Memory B cell (primary cell): Measurements from ENCODE around the gene GATAD2A.

Source experiments
- ATAC-seq: fragments of 150-1000 bp; cut with Tn5 transposase; 2 replicates; pipeline ENCODE4 v1.10.0; 2021; ENCODE audit warnings: low read depth, mild to moderate bottlenecking, moderate library complexity
- DNase-seq, 2 donors: peaks; one replicate each; pipeline ENCODE4 v3.0.0; 2022; ENCODE audit warnings: low spot score in 2 of 2
- H3K27ac Mint-ChIP-seq: one replicate; pipeline ENCODE4 v1.8.0; 2022; ENCODE audit warnings: mild to moderate bottlenecking, moderate library complexity, mixed read lengths
- H3K27me3 Mint-ChIP-seq: one replicate; pipeline ENCODE4 v1.8.0; 2022; ENCODE audit warnings: mixed read lengths
- H3K36me3 Mint-ChIP-seq: one replicate; pipeline ENCODE4 v1.8.0; 2022; ENCODE audit warnings: mild to moderate bottlenecking, mixed read lengths
- H3K4me1 Mint-ChIP-seq: one replicate; pipeline ENCODE4 v1.8.0; 2022; ENCODE audit warnings: mixed read lengths
- H3K4me3 Mint-ChIP-seq: one replicate; pipeline ENCODE4 v1.8.0; 2022; ENCODE audit warnings: mild to moderate bottlenecking, moderate library complexity, mixed read lengths
- H3K9me3 Mint-ChIP-seq: one replicate; pipeline ENCODE4 v1.8.0; 2022; ENCODE audit warnings: mixed read lengths

Gene GATAD2A

DNA sequence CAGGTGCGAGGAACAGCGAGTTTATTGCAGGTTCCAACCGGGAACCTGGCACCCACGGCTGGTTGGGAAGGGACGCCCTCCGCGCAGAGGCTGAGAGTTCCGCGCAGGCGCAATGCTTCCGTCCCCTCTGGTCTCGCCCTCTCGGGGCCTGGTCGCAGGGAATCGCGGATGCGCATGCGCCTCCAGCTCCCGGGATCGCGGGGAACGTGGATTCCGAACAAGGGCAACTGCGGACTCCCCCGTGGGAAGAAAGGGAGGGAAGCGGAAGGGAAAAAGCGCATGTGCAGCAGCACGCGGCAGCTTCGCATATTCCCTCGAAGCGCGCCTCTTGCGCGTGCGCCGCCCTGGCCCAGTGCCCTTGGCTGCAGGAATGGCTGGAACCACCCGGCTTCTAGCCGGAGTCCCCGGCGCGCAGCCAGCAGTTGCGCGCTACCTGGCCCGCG is 108.8 kb downstream of the GATAD2A start:
- ATAC-seq (no peak), DNase-seq (no peak)
- Mint-ChIP-seq H3K36me3 (peaks cover 2% of the 10 kb centered on the region), H3K4me1 (peaks cover 5% of the 10 kb centered on the region), H3K4me3 (peak overlapping the region; percentile 62), H3K27me3 (no peaks in the 10 kb centered on the region), H3K9me3 (no peaks in the 10 kb centered on the region), H3K27ac (no peak overlapping the region)

DNA sequence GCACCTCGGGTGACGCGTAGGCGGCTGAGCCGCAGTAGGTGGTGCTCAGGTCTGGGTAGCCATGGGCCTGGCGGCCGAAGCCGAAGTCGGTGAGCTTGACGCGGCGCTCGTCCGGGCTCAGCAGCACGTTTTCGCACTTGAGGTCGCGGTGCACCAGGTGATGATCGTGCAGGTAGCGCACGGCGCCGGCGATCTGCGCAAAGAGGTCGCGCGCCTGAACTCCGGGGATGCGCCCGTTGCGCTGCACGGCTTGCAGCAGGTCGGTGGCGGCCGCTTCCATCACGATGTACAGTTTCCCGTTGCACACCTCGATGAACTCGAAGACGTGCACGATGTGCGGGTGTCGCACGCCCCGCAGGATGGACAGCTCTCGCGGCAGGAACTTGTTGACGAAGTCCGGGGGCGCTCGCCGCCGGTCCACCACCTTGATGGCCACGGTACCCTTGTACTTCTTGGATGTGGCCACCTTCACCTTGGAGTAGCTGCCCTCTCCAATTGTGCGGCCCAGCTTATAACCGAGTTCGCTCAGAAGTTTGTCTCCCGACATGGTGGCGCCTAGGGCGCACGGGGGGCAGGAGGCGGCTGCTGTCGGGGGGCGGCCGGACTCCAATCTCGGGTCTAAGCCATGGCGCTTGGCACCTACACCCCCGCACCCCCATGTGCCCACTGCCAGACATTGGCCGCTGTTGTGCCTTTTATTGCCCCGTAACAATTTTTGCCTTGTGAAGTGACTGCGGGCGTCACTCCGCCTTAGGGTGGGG is 109.6 kb downstream of the GATAD2A start, which contains the start of gene TSSK6:
TSSK6 (minus strand) TSS at position 668 of the 761 bp plus-strand sequence; CDS start at position 547, 121 bp downstream.
- Mint-ChIP-seq H3K27ac (peak within 1 kb of the TSS; percentile 95), H3K4me1 (peaks cover 9% of the 10 kb centered on the region), H3K27me3 (no peaks in the 10 kb centered on the region), H3K4me3 (peak within 1 kb of the TSS; percentile 95), H3K9me3 (no peaks in the 10 kb centered on the region), H3K36me3 (peaks cover 6% of the 10 kb centered on the region)
- DNase-seq (no peak), ATAC-seq (no peak)

DNA sequence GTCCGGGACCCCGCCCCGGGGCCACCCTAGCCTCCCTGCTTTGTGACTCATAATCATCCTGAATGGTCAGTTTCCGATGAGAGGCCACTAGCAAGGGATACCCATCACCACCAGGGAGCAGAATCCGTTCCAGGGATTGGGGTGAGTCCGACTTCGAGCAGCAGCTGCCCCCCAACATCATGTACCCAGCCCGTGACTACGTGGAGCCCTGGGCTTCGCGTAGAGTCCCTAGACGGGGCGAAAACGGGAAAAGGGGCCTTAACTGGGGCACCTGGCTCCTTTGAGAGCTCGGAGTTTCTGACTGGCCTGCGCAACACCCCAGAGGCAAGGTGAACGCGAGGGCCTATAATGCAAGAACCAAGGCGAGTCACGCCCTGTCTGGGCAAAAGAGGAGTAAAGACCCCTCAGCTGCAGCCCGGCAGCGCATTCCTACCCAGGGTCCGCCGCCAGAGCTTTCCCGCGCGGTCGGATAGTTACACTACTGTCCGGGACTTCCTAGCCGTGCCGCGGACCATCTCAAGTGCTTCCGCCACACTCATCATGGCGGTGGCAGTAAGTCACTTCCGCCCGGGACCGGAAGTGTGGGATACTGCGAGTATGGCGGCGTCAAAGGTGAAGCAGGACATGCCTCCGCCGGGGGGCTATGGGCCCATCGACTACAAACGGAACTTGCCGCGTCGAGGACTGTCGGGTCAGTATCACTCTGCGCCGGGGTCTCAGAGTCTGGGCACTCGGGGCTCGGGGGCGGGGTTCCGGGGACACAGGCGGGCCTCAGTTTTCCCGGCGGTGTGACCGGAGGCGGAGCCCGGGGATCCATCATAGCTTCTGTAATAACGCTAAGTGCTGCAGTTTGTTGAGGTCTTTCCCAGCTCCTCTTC is 110.4 kb downstream of the GATAD2A start, which contains the start of gene NDUFA13:
NDUFA13 (plus strand) TSS at position 584 of the 878 bp plus-strand sequence; CDS start at position 598, 14 bp downstream.
- Mint-ChIP-seq H3K27ac (peak within 1 kb of the TSS; percentile 95), H3K9me3 (no peaks in the 10 kb centered on the region), H3K27me3 (no peaks in the 10 kb centered on the region), H3K36me3 (peaks cover 13% of the 10 kb centered on the region), H3K4me3 (peak within 1 kb of the TSS; percentile 95), H3K4me1 (peaks cover 14% of the 10 kb centered on the region)
- peak; percentile 95 to 99 for DNase-seq
- ATAC-seq, result peak; percentile 95

DNA sequence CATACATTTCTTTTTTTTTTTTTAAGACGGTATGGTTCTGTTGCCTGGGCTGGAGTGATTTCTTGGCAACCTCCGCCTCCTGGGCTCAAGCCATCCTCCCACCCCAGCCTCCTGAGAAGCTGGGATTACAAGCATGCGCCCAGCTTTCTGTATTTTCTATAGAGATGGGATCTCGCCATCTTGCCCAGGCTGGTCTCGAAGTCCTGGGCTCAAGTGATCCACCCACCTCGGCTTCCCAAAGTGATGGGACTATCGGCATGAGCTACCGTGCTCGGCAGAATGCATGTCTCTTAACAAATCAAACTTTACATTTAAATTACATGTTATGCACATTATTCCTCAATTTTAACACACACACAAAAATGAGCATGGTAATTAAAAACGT is 111.8 kb downstream of the GATAD2A start:
- H3K4me1 Mint-ChIP-seq, result peaks cover 16% of the 10 kb centered on the region
- no peaks in the 10 kb centered on the region for H3K9me3 Mint-ChIP-seq
- no peak for ATAC-seq
- peak overlapping the region; percentile 46 for H3K4me3 Mint-ChIP-seq
- DNase-seq, result no peak
- H3K36me3 Mint-ChIP-seq, result peaks cover 15% of the 10 kb centered on the region
- no peaks in the 10 kb centered on the region for H3K27me3 Mint-ChIP-seq
- H3K27ac Mint-ChIP-seq, result no peak overlapping the region

DNA sequence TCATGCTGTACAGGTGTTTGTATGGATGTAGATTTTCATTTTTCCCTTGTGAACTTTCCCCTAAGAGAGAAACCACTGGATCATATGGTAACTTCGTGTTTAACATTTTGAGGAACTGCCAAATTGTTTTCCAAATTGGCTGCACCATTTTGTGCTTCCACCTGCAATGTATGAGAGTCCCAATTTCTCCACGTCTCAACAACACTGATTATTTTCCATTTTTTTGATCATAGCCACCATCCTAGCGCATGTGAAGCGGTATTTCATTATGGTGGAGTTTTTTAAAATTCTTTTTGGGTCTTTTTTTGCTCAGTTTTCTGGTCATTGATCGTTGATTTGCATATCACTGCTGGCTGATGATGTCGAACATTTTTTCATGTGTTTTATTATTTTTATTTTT is 115.5 kb downstream of the GATAD2A start:
- no peak overlapping the region for H3K4me3 Mint-ChIP-seq

DNA sequence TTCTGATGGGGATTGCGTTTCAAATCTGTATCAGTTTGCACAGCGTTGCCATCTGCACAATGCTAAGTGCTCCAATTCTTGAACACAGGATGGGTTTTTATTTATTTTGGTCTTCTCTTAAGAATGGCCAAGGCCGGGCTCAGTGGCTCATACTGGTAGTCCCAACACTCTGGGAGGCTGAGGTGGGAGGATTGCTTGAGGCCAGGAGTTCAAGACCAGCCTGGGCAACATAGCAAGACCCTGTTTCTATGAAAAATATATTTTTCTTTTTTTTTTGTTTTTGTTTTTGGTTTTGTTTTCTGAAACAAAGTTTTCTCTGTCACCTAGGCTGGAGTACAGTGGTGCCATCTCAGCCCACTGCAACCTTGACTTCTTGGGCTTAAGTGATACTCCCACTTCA is 117.7 kb downstream of the GATAD2A start:
- peaks cover 22% of the 10 kb centered on the region for H3K4me1 Mint-ChIP-seq
- H3K27ac Mint-ChIP-seq, result no peak overlapping the region
- DNase-seq (no peak), ATAC-seq (no peak)
- peaks cover 17% of the 10 kb centered on the region for H3K36me3 Mint-ChIP-seq
- no peak overlapping the region for H3K4me3 Mint-ChIP-seq
- no peaks in the 10 kb centered on the region for H3K9me3 Mint-ChIP-seq
- no peaks in the 10 kb centered on the region for H3K27me3 Mint-ChIP-seq

More for the DNA sequence above, 115.5 kb downstream of the GATAD2A start:
- ATAC-seq (no peak), DNase-seq (no peak)
- Mint-ChIP-seq H3K4me1 (peaks cover 24% of the 10 kb centered on the region), H3K36me3 (peaks cover 17% of the 10 kb centered on the region), H3K9me3 (no peaks in the 10 kb centered on the region), H3K27ac (no peak overlapping the region), H3K27me3 (no peaks in the 10 kb centered on the region)

DNA sequence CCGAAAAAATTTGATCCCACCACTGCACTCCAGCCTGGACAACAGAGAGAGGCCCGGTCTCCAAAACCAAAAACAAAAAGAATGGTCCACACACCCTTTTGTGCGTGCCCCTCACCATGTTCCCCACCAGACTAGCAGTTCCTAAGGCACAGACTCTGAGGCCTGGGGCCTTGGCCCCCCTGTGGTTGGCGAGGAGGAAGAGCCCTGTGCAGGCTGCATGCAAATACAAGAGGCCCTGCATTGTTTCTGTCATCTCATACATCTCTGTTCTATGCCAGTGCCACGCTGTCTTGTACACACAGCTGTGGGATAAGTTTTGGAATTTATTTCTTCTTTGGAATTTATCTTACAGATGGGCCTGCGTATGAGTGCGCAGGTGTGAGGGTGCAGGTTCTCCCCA is 118.6 kb downstream of the GATAD2A start:
- H3K36me3 Mint-ChIP-seq, result peaks cover 17% of the 10 kb centered on the region
- peak overlapping the region; percentile 27 for H3K4me3 Mint-ChIP-seq
- H3K9me3 Mint-ChIP-seq, result no peaks in the 10 kb centered on the region
- H3K4me1 Mint-ChIP-seq, result peaks cover 21% of the 10 kb centered on the region
- no peaks in the 10 kb centered on the region for H3K27me3 Mint-ChIP-seq
- ATAC-seq, result peak; percentile 78
- H3K27ac Mint-ChIP-seq, result no peak overlapping the region
- DNase-seq, result no peak

DNA sequence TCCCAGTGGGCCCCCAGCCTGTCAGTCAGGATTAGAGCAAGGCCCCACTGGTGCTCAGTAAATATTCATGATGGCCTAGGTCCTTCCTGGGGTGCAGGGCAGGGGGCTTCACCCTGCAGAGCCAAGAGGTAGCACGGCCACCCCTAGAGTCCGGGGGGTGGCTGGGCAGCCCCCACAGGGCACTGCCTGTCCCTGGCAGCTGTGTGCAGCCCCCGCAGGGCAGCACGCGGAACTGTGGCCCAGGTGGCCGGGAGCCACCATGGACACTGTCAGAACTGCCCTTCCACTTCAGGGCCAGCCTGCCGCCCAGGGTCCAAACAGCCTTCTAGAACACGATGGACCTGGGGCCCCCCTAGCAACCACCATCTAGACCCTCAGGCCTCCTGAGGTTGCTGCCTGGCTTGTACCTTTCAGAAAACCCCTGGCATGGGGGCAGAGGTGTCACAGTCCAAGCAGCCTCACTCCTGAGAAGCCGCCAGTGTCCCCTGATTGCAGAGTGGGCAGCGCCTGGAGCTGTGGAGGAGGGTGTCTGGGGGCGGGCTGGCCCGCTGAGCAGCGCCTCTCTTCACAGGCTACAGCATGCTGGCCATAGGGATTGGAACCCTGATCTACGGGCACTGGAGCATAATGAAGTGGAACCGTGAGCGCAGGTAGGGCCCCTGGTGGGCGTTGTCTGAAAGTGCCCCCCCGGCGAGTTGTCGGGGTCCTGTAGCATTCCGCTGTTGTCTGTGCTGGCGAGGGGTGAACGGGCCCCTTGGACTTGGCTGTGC is 120.3 kb downstream of the GATAD2A start:
- Mint-ChIP-seq H3K36me3 (peaks cover 5% of the 10 kb centered on the region), H3K9me3 (no peaks in the 10 kb centered on the region), H3K27me3 (no peaks in the 10 kb centered on the region), H3K27ac (no peak overlapping the region), H3K4me1 (peaks cover 12% of the 10 kb centered on the region), H3K4me3 (no peak overlapping the region)
- no peak for ATAC-seq
- DNase-seq, result no peak

DNA sequence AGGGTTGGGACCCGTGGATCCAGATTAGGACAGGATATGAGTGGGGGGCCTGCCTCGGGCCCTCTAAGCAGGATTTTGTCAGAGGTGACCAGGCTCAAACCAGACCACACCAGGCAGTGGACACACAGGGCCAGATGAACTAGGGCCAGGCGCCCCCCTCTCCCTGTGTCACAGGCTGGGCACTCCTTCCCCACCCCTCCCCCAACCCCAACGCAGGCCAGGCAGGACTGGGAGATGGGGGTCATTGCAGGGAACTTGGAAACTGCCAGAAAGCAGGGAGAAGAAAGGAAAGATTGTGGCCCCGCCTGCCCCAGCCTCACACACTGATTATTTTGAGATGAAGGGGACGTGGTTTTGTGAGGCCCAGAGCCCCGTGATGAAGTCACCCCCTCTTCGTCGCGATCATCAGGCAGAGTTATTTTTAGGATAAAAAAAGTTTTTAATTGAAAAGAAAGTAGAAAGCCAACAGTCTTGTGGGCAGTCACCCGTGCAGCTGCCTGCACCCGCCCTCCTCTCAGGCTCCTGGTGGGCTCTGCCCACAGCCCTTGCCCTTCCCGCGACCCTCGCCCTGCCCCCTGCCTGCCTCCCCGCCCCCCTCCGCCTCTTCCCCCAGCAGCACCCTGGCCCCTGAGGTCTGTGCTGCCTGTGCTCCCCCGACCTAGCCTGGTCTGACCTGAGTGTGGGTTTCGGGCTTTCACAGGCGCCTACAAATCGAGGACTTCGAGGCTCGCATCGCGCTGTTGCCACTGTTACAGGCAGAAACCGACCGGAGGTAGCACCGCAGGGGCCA is 121.3 kb downstream of the GATAD2A start:
- no peak for DNase-seq
- H3K4me1 Mint-ChIP-seq, result peaks cover 9% of the 10 kb centered on the region
- H3K27ac Mint-ChIP-seq, result no peak overlapping the region
- H3K27me3 Mint-ChIP-seq, result no peaks in the 10 kb centered on the region
- ATAC-seq, result peak; percentile 20
- H3K9me3 Mint-ChIP-seq, result no peaks in the 10 kb centered on the region
- H3K36me3 Mint-ChIP-seq, result peaks cover 2% of the 10 kb centered on the region
- no peak overlapping the region for H3K4me3 Mint-ChIP-seq

DNA sequence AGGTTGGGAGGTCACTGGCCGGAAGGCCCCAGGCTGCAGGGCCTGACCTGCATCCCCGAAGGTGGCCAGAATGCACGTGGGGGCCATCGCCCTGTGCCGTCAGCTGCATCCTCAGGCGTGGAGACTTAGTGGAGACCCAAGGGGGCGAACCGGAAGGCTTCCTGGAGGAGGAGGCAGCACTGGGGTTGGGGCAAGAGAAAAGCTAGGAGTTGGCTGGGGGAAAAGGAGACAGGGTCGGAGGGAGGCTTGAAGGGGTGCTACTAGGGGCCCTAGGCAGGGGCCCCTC is 121.8 kb downstream of the GATAD2A start:
- Mint-ChIP-seq H3K4me3 (no peak overlapping the region), H3K27me3 (no peaks in the 10 kb centered on the region), H3K9me3 (no peaks in the 10 kb centered on the region), H3K36me3 (peaks cover 2% of the 10 kb centered on the region), H3K4me1 (peaks cover 12% of the 10 kb centered on the region), H3K27ac (no peak overlapping the region)
- ATAC-seq, result no peak
- no peak for DNase-seq

DNA sequence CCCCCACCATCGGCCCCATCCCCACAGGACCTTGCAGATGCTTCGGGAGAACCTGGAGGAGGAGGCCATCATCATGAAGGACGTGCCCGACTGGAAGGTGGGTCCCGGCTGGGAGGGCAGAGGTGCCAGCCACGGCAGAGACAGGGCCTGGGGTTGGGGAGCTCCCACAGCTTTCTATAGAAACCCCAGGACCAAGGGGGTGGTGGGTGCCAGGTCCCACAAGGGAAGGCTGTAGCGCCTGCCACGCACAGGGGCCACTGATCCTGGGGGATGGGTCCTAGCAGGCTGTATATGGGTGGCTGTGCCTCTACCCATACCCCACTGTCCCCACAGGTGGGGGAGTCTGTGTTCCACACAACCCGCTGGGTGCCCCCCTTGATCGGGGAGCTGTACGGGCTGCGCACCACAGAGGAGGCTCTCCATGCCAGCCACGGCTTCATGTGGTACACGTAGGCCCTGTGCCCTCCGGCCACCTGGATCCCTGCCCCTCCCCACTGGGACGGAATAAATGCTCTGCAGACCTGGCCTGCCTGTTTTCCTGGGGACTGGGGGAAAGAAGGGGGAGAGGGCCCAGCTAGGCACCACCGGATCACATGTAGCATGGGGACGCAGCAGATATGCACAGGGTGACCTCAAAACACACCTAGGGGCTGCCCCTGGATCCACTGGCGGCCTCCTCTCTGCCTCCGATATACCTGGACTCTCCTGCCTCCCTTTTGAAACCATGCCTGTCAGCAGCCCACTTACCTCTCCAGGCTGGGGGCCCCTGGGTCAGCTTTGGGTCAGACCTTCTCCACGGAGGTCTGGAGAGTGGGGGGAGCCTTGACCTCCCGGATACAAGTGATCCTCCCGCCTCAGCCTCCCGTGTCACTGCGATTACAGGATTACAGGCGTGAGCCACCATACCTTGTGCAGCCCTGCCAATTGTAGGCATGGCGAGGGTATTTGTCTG is 122.5 kb downstream of the GATAD2A start:
- Mint-ChIP-seq H3K36me3 (no peaks in the 10 kb centered on the region), H3K27ac (no peak overlapping the region), H3K27me3 (no peaks in the 10 kb centered on the region), H3K9me3 (no peaks in the 10 kb centered on the region), H3K4me1 (peaks cover 9% of the 10 kb centered on the region), H3K4me3 (no peak overlapping the region)
- no peak for ATAC-seq
- no peak for DNase-seq

DNA sequence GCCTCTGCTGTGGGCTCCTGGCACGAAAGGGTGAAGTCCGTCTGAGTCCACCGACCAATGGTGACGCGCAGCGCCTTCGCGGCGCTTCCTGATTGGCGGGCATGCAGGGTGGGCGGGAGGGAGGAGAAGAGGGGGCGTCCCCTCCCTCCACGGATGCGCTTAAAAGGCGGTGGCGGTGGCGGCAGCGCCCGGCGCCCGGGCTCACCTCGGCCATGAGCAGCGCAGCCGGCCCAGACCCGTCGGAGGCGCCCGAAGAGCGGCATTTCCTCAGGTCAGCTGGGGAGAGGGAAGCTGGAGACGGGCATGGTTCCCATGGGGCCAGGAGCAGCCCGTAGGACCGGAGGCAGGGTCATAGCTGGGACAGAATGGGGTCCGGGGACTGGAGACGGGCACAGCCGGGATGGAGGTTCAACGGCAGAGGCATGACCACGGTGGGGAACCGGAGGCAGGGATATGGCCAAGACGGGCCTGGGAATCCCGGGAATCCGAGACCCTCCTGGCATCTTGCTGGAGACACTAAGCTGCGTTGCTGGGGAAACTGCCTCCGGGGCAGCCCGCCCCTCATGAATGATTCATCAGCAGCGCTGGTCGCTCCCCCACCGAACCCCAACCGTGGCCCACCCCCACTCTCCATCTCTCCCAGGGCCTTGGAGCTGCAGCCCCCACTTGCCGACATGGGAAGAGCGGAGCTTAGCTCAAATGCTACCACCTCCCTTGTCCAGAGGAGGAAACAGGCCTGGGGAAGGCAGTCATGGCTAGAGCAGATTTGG is 123.4 kb downstream of the GATAD2A start, which contains the start of gene YJEFN3:
YJEFN3 (plus strand) TSS at position 191 of the 770 bp plus-strand sequence; CDS start at position 213, 22 bp downstream.
- ATAC-seq (no peak), DNase-seq (no peak)
- Mint-ChIP-seq H3K27me3 (no peaks in the 10 kb centered on the region), H3K4me3 (no peak within 1 kb of the TSS), H3K27ac (peak within 1 kb of the TSS; percentile 53), H3K9me3 (no peaks in the 10 kb centered on the region), H3K36me3 (no peaks in the 10 kb centered on the region), H3K4me1 (peaks cover 9% of the 10 kb centered on the region)
